PC-3 (cell line): ENCODE results near the gene FADS1. TPM values are rescaled to one million over a fixed set of nuclear protein-coding genes. Genes with fewer than 3 reads are reported as not detected.
A peak's percentile ranks its signal among the peaks of the same experiment; 100 is the strongest.

Experiments
- ATAC-seq: fragments of 200-7000 bp; cut with Tn5 transposase; 2 replicates; pipeline ENCODE4 v1.9.1; 2020; ENCODE audit warnings: mild to moderate bottlenecking, moderate library complexity
- BruUV-seq: library from RNA; stranded (reverse); fragments of 400-500 nt; replicated peaks from 2 replicates; lab custom pipeline; 2021; lab: Mats Ljungman, UMichigan
- CTCF ChIA-PET: fragments of 300-600 bp; sonication (Branson Sonifier 250); formaldehyde crosslinking; loops from one replicate; lab custom pipeline; 2022; ENCODE audit warnings: antibody characterized with exemption; lab: Charles Lee
- POLR2A ChIA-PET: fragments of 300-600 bp; sonication (Branson Sonifier 250); formaldehyde crosslinking; loops from one replicate; lab custom pipeline; 2022; ENCODE audit warnings: antibody characterized with exemption; ENCODE audit not compliant: unreplicated experiment; lab: Charles Lee
- DNase-seq: peaks from one replicate; pipeline ENCODE4 v3.0.0-alpha.2; 2015
- H2AFZ ChIP-seq: fragments of 300-600 bp; sonication (generic); 2 replicates; pipeline ENCODE4 v1.6.0; 2016; ENCODE audit warnings: antibody characterized with exemption, low read length
- H3F3A ChIP-seq: fragments of 300-600 bp; sonication (generic); one replicate; pipeline ENCODE4 v1.6.0; 2017; ENCODE audit warnings: antibody characterized with exemption, low read length, control low read depth, mild to moderate bottlenecking; ENCODE audit not compliant: unreplicated experiment
- H3K27ac ChIP-seq: fragments of 300-600 bp; sonication (generic); 2 replicates; pipeline ENCODE4 v1.5.1; 2016; ENCODE audit warnings: mild to moderate bottlenecking, low read length
- H3K27me3 ChIP-seq: fragments of 300-600 bp; sonication (generic); 2 replicates; pipeline ENCODE4 v1.6.1; 2016; ENCODE audit warnings: low read length, mixed read lengths
- H3K36me3 ChIP-seq: fragments of 300-600 bp; sonication (generic); 2 replicates; pipeline ENCODE4 v1.6.1; 2016; ENCODE audit warnings: low read depth, mixed run types, low read length, mixed read lengths
- H3K4me1 ChIP-seq: fragments of 300-600 bp; sonication (generic); 2 replicates; pipeline ENCODE4 v1.5.1; 2016; ENCODE audit warnings: low read length; ENCODE audit not compliant: insufficient read depth
- H3K4me2 ChIP-seq: fragments of 300-600 bp; sonication (generic); 2 replicates; pipeline ENCODE4 v1.6.0; 2016; ENCODE audit warnings: low read length
- H3K4me3 ChIP-seq: fragments of 300-600 bp; sonication (generic); 2 replicates; pipeline ENCODE4 v1.5.1; 2016; ENCODE audit warnings: mild to moderate bottlenecking, low read length, mixed read lengths
- H3K79me2 ChIP-seq: fragments of 300-600 bp; sonication (generic); 2 replicates; pipeline ENCODE4 v1.6.1; 2017; ENCODE audit warnings: low read length, mixed read lengths
- H3K9ac ChIP-seq: fragments of 300-600 bp; sonication (generic); 2 replicates; pipeline ENCODE4 v1.6.0; 2016; ENCODE audit warnings: mild to moderate bottlenecking, low read length
- H3K9me2 ChIP-seq: fragments of 300-600 bp; sonication (generic); replicated peaks from 2 replicates; pipeline ENCODE4 v1.6.1; 2016; ENCODE audit warnings: mixed run types, low read length, mixed read lengths
- H3K9me3 ChIP-seq: fragments of 300-600 bp; sonication (generic); 2 replicates; pipeline ENCODE4 v1.6.1; 2016; ENCODE audit warnings: low read length, mixed read lengths
- H4K20me1 ChIP-seq: fragments of 300-600 bp; sonication (generic); 2 replicates; pipeline ENCODE4 v1.6.1; 2016; ENCODE audit warnings: low read length, mixed read lengths
- CTCF ChIP-seq: fragments of 300-600 bp; sonication (generic); conservative IDR thresholded peaks from 2 replicates; pipeline ENCODE4 v1.5.1; 2017; ENCODE audit warnings: antibody characterized with exemption, low read depth, mild to moderate bottlenecking, low read length
- EZH2 ChIP-seq: fragments of 300-600 bp; sonication (generic); IDR thresholded peaks from one replicate; pipeline ENCODE4 v1.6.1; 2017; ENCODE audit warnings: antibody characterized with exemption, mild to moderate bottlenecking, low read length; ENCODE audit not compliant: unreplicated experiment
- EZH2phosphoT487 ChIP-seq: fragments of 300-600 bp; sonication (generic); IDR thresholded peaks from 2 replicates; pipeline ENCODE4 v1.6.1; 2018; ENCODE audit warnings: mild to moderate bottlenecking, antibody characterized with exemption, low read length, borderline replicate concordance
- intact Hi-C: fragments of 100-400 bp; cut with micrococcal nuclease; formaldehyde crosslinking; loops from 2 replicates; pipeline ENCODE4 v1.9.0; 2023
- total RNA-seq: library from RNA; depleted of rRNA; stranded (reverse); fragments of >200 nt; gene quantifications from 2 replicates; pipeline ENCODE4 v1.2.3, GENCODE V29; 2014

The FADS1 gene
- total RNA-seq, 1 experiment from 2014 or later, result 84.4 TPM

- CTCF ChIA-PET, result interaction anchor here (0.5 to 0.7 kb wide), 2 partner anchors 13 to 42 kb away, joined by 4 read pairs; no protein-coding TSS in a partner anchor
- no peak overlapping the region for H3K4me3 ChIP-seq
- POLR2A ChIA-PET, result no interaction called here
- no peaks in the 10 kb centered on the region for H3K9me3 ChIP-seq
- no TSS peak for BruUV-seq
- TF ChIP-seq EZH2phosphoT487, result no peak
- peak; percentile 81 for TF ChIP-seq CTCF
- no peak for TF ChIP-seq EZH2
- no peaks in the 10 kb centered on the region for H3K27me3 ChIP-seq
- DNase-seq (peak; percentile 48), ATAC-seq (no peak)
- no peaks in the 10 kb centered on the region for H3F3A ChIP-seq
- peaks cover 38% of the 10 kb centered on the region for H3K36me3 ChIP-seq
- H3K9me2 ChIP-seq, result no peaks in the 10 kb centered on the region
- no peaks in the 10 kb centered on the region for H4K20me1 ChIP-seq
- H3K4me2 ChIP-seq, result no peak overlapping the region
- H3K79me2 ChIP-seq, result peaks cover 28% of the 10 kb centered on the region
- H3K9ac ChIP-seq, result no peak overlapping the region
- no peak overlapping the region for H3K27ac ChIP-seq
- intact Hi-C loops, result no loop called here
- peaks cover 7% of the 10 kb centered on the region for H3K4me1 ChIP-seq
- H2AFZ ChIP-seq, result no peak overlapping the region
Measured at GRCh38 chr11:61787928-61788491, 28.8 kb downstream of the FADS1 start.

- ATAC-seq (no peak), DNase-seq (no peak)
- intact Hi-C loops, result no loop called here
- Histone ChIP-seq H2AFZ (no peak overlapping the region), H3K4me2 (no peak overlapping the region), H3K4me3 (no peak overlapping the region), H3K9me3 (no peaks in the 10 kb centered on the region), H3K36me3 (peaks cover 38% of the 10 kb centered on the region), H3K79me2 (peaks cover 9% of the 10 kb centered on the region), H3K4me1 (no peaks in the 10 kb centered on the region), H3K27me3 (no peaks in the 10 kb centered on the region), H3K27ac (no peak overlapping the region), H4K20me1 (no peaks in the 10 kb centered on the region), H3K9me2 (no peaks in the 10 kb centered on the region), H3K9ac (no peak overlapping the region), H3F3A (no peaks in the 10 kb centered on the region)
- POLR2A ChIA-PET, result no interaction called here
- TF ChIP-seq EZH2phosphoT487 (no peak), EZH2 (no peak), CTCF (no peak)
- no TSS peak for BruUV-seq
- CTCF ChIA-PET, result no interaction called here
Measured at GRCh38 chr11:61785837-61786402, 30.9 kb downstream of the FADS1 start.

GRCh38 chr11:61784506-61784805 is 32.3 kb downstream of the FADS1 start:
- Histone ChIP-seq H3K9me3 (no peaks in the 10 kb centered on the region), H4K20me1 (no peaks in the 10 kb centered on the region), H3K36me3 (peaks cover 28% of the 10 kb centered on the region), H3K9ac (no peak overlapping the region), H3K27ac (no peak overlapping the region), H3F3A (no peaks in the 10 kb centered on the region), H3K4me2 (no peak overlapping the region), H3K79me2 (no peaks in the 10 kb centered on the region), H3K9me2 (no peaks in the 10 kb centered on the region), H2AFZ (no peak overlapping the region), H3K4me3 (no peak overlapping the region), H3K4me1 (no peaks in the 10 kb centered on the region), H3K27me3 (no peaks in the 10 kb centered on the region)
- intact Hi-C loops, result no loop called here
- TF ChIP-seq EZH2 (no peak), CTCF (no peak), EZH2phosphoT487 (no peak)
- ATAC-seq, result no peak
- ChIA-PET CTCF (no interaction called here), POLR2A (no interaction called here)
- DNase-seq, result no peak
- no TSS peak for BruUV-seq
